ENCODE measurements around the gene EREG.

The EREG gene

DNA sequence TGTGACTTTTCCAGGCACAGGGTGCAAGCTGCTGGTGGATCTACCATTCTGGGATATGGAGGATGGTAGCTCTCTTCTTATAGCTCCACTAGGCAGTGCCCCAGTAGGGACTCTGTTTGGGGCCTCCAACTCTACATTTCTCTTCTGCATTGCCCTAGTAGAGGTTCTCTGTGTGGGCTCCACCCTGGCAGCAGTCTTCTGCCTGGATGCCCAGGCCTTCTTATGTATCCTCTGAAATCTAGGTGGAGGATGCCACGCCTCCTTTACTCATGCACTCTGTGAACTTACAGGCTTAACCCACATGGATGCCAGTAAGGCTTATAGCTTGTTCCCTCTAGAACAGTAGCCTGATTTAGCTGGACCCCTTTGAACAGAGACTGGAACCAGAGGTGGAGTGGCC, 20.9 kb upstream of the EREG start:
- no peak overlapping the region for H3K4me3 ChIP-seq (ENCODE audit: low read depth, low read length)
- TF ChIP-seq, protein P1, sequence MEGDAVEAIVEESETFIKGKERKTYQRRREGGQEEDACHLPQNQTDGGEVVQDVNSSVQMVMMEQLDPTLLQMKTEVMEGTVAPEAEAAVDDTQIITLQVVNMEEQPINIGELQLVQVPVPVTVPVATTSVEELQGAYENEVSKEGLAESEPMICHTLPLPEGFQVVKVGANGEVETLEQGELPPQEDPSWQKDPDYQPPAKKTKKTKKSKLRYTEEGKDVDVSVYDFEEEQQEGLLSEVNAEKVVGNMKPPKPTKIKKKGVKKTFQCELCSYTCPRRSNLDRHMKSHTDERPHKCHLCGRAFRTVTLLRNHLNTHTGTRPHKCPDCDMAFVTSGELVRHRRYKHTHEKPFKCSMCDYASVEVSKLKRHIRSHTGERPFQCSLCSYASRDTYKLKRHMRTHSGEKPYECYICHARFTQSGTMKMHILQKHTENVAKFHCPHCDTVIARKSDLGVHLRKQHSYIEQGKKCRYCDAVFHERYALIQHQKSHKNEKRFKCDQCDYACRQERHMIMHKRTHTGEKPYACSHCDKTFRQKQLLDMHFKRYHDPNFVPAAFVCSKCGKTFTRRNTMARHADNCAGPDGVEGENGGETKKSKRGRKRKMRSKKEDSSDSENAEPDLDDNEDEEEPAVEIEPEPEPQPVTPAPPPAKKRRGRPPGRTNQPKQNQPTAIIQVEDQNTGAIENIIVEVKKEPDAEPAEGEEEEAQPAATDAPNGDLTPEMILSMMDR (IDR thresholded peaks at IDR 0.05; ENCODE audit: low read depth, low read length), result no peak

DNA sequence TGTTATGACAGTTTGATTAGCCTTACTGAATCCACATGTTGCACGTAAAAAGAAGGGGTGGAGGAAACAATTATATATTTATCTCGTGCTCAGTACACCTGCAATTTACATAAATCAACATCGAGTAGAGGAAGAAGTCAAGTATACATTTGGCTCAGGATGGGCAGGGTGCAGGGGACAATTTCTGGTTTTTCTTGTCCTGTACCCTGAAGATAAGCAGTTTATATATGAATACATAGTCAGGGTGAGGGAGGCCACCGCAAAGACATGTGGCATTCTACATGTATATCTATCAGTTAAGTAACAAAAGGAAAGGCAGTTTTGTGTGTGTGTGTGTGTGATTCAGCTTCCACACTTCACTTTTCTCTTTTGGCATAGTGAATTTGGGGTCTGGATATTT, 11.1 kb upstream of the EREG start:
- TF ChIP-seq, protein P1 (IDR thresholded peaks at IDR 0.05; ENCODE audit: low read depth, low read length), result no peak
- no peak overlapping the region for H3K4me3 ChIP-seq (ENCODE audit: low read depth, low read length)

DNA sequence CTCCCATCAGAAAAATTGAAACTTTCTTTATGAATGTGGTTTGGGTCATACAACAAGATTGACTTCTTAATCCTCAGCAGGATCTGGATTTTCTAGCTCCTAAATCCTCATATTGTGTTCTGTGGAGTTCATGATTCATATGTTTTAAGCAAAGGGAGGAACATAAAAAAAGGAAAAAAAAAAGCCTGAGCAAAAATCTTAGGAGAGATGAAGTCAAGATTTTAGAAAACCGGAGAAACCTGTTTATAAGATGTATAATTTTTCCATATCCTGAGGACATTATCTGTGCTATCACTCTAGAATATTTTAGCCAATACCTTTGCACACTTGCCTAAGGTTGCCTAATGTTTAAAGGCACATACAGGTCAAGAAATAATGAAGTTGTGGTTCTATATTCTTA, 7.0 kb upstream of the EREG start:
- TF ChIP-seq, protein P1 (IDR thresholded peaks at IDR 0.05; ENCODE audit: low read depth, low read length), result no peak
- H3K4me3 ChIP-seq (ENCODE audit: low read depth, low read length), result no peak overlapping the region

DNA sequence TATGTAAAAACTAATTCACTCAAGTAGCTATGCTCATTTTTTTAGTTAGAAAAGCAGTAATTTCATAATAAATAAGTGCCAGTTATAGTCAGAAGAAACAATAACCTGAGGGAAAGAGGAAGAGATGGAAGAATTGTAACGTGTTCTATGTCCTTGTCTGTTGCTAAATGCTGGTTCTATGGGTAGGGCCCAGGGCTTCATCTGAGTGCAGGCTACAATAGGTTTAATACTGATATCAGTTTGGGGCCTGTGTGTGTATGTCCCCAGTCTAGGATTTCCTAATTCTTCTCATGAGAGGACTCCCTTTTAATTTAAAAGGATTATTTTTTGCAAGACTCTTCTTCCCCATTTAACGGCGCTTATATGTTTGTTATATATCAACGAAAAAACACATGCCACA, 3.3 kb upstream of the EREG start:
- no peak overlapping the region for H3K4me3 ChIP-seq (ENCODE audit: low read depth, low read length)
- TF ChIP-seq, protein P1 (IDR thresholded peaks at IDR 0.05; ENCODE audit: low read depth, low read length), result no peak

DNA sequence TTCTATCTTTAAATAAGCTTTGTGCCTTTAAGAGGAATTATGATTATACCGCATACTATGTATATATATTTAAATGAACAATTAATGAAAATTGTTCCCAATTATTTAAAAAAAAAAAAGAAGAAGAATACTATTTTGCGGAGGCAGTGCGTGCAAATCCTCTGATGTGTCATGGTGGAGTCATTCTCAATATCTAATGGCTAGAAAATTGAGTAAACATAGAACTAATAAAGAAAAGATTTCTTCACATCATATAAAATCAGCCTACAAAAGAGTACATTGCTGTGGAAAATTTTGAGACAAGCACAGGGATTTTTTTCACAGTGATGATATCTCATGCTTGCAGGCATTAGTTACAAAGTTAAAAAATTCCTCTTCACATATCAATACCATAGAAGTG, 2.6 kb upstream of the EREG start:
- TF ChIP-seq, protein P1 (IDR thresholded peaks at IDR 0.05; ENCODE audit: low read depth, low read length), result no peak
- no peak overlapping the region for H3K4me3 ChIP-seq (ENCODE audit: low read depth, low read length)

DNA sequence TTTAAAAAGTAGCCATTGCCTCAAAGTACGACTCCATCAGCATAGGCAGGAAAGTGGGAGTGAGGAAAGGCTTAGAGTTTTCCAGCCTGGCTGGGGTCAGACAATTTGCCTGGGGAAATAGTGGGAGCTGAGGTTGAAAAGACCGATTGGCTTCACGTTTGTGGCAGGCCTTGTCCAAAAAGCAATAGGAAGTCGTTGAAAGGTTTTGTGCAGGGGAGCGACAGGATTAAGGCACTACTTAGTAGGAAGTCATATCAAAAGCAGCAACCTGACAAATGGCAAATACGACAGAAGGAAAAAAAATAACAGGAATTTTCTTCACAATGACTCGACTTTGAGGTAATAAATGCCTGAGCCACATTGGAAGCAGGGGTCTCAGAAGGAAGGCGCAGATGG, 691 bp upstream of the EREG start:
- TF ChIP-seq, protein P1 (IDR thresholded peaks at IDR 0.05; ENCODE audit: low read depth, low read length), result no peak
- no peak overlapping the region; the same call in 1 of the 2 replicates for H3K4me3 ChIP-seq (ENCODE audit: low read depth, low read length)

DNA sequence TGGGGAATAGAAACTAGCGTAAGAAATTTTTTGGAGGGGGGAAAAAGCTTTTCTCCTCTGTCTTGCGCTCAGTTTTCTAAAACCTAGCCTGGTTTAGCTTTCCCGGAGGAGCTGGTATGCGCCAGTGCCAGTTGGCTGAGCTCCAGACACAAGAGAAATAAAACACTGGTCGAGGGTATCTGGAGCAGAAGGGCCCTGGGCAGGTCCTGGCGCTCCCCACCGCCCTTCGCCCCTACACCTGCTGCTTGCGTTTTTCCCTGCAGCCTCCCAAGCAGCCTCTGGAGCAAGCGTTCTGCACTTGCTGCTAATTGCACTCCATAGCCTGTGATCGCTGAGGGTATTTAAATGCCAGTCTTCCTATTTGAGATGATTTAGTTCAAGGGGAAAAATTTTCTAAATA, 816 bp downstream of the EREG start:
- H3K4me3 ChIP-seq (ENCODE audit: low read depth, low read length), result peak overlapping the region; percentile 64
- TF ChIP-seq, protein P1 (IDR thresholded peaks at IDR 0.05; ENCODE audit: low read depth, low read length), result no peak
